K562 (cell line): ENCODE measurements around the gene PCNX3. TPM values are rescaled to one million over a fixed set of nuclear protein-coding genes. Genes with fewer than 3 reads are reported as not detected.

ENCODE experiments used
- ATAC-seq: fragments of 200-7000 bp; cut with Tn5 transposase; 3 replicates; pipeline ENCODE4 v1.9.1; 2020; ENCODE audit warnings: moderate library complexity
- BruUV-seq: library from RNA; stranded (reverse); fragments of 400-500 nt; replicated peaks from 2 replicates; lab custom pipeline; 2021; lab: Mats Ljungman, UMichigan
- CTCF ChIA-PET: fragments of 300-600 bp; formaldehyde crosslinking; extraction: SDS; loops from one replicate; lab custom pipeline; 2021; ENCODE audit warnings: low intra/inter-chr PET ratio; lab: Yijun Ruan, JAX
- POLR2A ChIA-PET: fragments of 300-600, 350-650 bp; sonication (Branson Sonifier 250); formaldehyde crosslinking; extraction: SDS; loops from one replicate; lab custom pipeline; 2021; ENCODE audit warnings: antibody characterized with exemption, inconsistent platforms; lab: Yijun Ruan, JAX
- DNase-seq, 4 experiments: peaks; one replicate each; pipeline versions ENCODE4 v3.0.0 to v3.0.0-alpha.2; 2011 to 2018; ENCODE audit warnings: low spot score in 3 of 4, mixed read lengths in 3 of 4; ENCODE audit errors: extremely low read depth in 1 of 4
- FAIRE-seq: peaks from 2 replicates; lab custom pipeline; 2011; peaks lifted over from hg19 to GRCh38; lab: Jason Lieb, UNC
- H2AFZ ChIP-seq: 2 replicates; pipeline ENCODE4 v1.6.0; 2011; ENCODE audit warnings: low read depth, low read length, control low read depth, inconsistent platforms
- H3K27ac ChIP-seq: fragments of 200-600 bp; 3 replicates; pipeline ENCODE4 v1.8.0; 2011; ENCODE audit warnings: low read depth, mild to moderate bottlenecking, control low read depth, inconsistent platforms, low read length, moderate library complexity, mixed read lengths; ENCODE audit errors: extremely low read depth
- H3K27me3 ChIP-seq, 2 experiments: fragments of 300-600 bp in 1 of 2; 2 replicates in 1 of 2; 3 replicates in 1 of 2; pipeline versions ENCODE4 v1.6.0 to v1.8.0; 2011; ENCODE audit warnings: inconsistent platforms in 2 of 2, low read length in 2 of 2, mild to moderate bottlenecking in 1 of 2, mixed read lengths in 1 of 2, moderate library complexity in 1 of 2; ENCODE audit not compliant: control insufficient read depth in 2 of 2, insufficient read depth in 2 of 2
- H3K36me3 ChIP-seq: fragments of 300-600 bp; 3 replicates; pipeline ENCODE4 v1.8.0; 2011; ENCODE audit warnings: mild to moderate bottlenecking, low read length, inconsistent platforms; ENCODE audit not compliant: control insufficient read depth, insufficient read depth
- H3K4me1 ChIP-seq, 2 experiments: fragments of 200-600 bp in 1 of 2; replicated peaks in 1 of 2; 2 replicates in 1 of 2; 3 replicates in 1 of 2; pipeline versions ENCODE4 v1.5.1 to v1.8.0; 2011; ENCODE audit warnings: inconsistent platforms in 2 of 2, low read length in 2 of 2, mild to moderate bottlenecking in 1 of 2, mixed read lengths in 1 of 2, moderate library complexity in 1 of 2; ENCODE audit not compliant: control insufficient read depth in 2 of 2, insufficient read depth in 2 of 2
- H3K4me2 ChIP-seq: 2 replicates; pipeline ENCODE4 v1.6.1; 2011; ENCODE audit warnings: low read length, control low read depth, inconsistent platforms, mixed read lengths; ENCODE audit not compliant: insufficient read depth
- H3K4me3 ChIP-seq: fragments of 200-600 bp; sonication (generic), shearing (Covaris generic); 2 replicates; pipeline ENCODE4 v1.5.1; 2016; ENCODE audit warnings: control low read depth, inconsistent platforms
- H3K79me2 ChIP-seq: fragments of 200-600 bp; 3 replicates; pipeline ENCODE4 v1.8.0; 2011; ENCODE audit warnings: low read length, inconsistent platforms; ENCODE audit not compliant: control insufficient read depth, insufficient read depth
- H3K9ac ChIP-seq, 2 experiments: 2 replicates each; pipeline versions ENCODE4 v1.6.0 to v1.6.1; 2011; ENCODE audit warnings: low read depth in 2 of 2, low read length in 2 of 2, control low read depth in 1 of 2, inconsistent platforms in 1 of 2, mild to moderate bottlenecking in 1 of 2, mixed read lengths in 1 of 2; ENCODE audit not compliant: insufficient read depth in 1 of 2
- H3K9me1 ChIP-seq: one replicate; pipeline ENCODE4 v1.6.0; 2011; ENCODE audit warnings: inconsistent platforms, mild to moderate bottlenecking, low read length, moderate library complexity; ENCODE audit not compliant: control insufficient read depth, insufficient read depth
- H3K9me3 ChIP-seq: replicated peaks from 2 replicates; pipeline ENCODE4 v1.5.1; 2011; ENCODE audit warnings: low read depth, low read length, inconsistent platforms; ENCODE audit not compliant: control insufficient read depth, insufficient read depth
- H4K20me1 ChIP-seq: replicated peaks from 2 replicates; pipeline ENCODE4 v1.6.1; 2011; ENCODE audit warnings: low read length, inconsistent platforms, mixed read lengths; ENCODE audit not compliant: control insufficient read depth, insufficient read depth
- BCOR ChIP-seq: fragments of 450-650 bp; IDR thresholded peaks from 2 replicates; pipeline ENCODE4 v1.6.1; 2016
- CBFA2T3 ChIP-seq: fragments of 450-650 bp; IDR thresholded peaks from 2 replicates; pipeline ENCODE4 v1.6.1; 2017
- CC2D1A ChIP-seq: fragments of 450-650 bp; IDR thresholded peaks from 2 replicates; pipeline ENCODE4 v1.6.1; 2017; ENCODE audit warnings: mild to moderate bottlenecking
- COPS2 ChIP-seq: fragments of 450-650 bp; conservative IDR thresholded peaks from 2 replicates; pipeline ENCODE4 v1.6.1; 2016; ENCODE audit warnings: mild to moderate bottlenecking, moderate library complexity
- EGR1 ChIP-seq: fragments of 450-650 bp; conservative IDR thresholded peaks from 2 replicates; pipeline ENCODE4 v1.6.1; 2017; ENCODE audit warnings: mild to moderate bottlenecking
- ESRRA ChIP-seq: fragments of 450-650 bp; IDR thresholded peaks from 2 replicates; pipeline ENCODE4 v1.6.1; 2014; ENCODE audit warnings: low read depth, mild to moderate bottlenecking, moderate library complexity, borderline replicate concordance
- FOXP1 ChIP-seq: sonication (generic); formaldehyde crosslinking; IDR thresholded peaks from 2 replicates; pipeline ENCODE4 v1.8.0; 2022; ENCODE audit warnings: mild to moderate bottlenecking, missing genetic modification reagents
- HNRNPK ChIP-seq: fragments of 200-400 bp; formaldehyde crosslinking; IDR thresholded peaks from one replicate; pipeline ENCODE4 v1.6.1; 2018; ENCODE audit warnings: mild to moderate bottlenecking, low read depth, low read length; ENCODE audit not compliant: poor library complexity, severe bottlenecking
- MCM5 ChIP-seq: fragments of 450-650 bp; IDR thresholded peaks from 2 replicates; pipeline ENCODE4 v1.6.1; 2016; ENCODE audit warnings: low read depth
- RBM25 ChIP-seq: fragments of 200-400 bp; formaldehyde crosslinking; IDR thresholded peaks from 2 replicates; pipeline ENCODE4 v1.6.1; 2018; ENCODE audit warnings: low read length, low read depth, moderate library complexity; ENCODE audit not compliant: severe bottlenecking
- SIX5 ChIP-seq, 2 experiments: IDR thresholded peaks; 2 replicates each; pipeline ENCODE4 v1.6.1; 2011; ENCODE audit warnings: low read length in 2 of 2, borderline replicate concordance in 1 of 2, low read depth in 1 of 2, mild to moderate bottlenecking in 1 of 2, moderate library complexity in 1 of 2; ENCODE audit not compliant: insufficient read depth in 1 of 2
- SMAD2 ChIP-seq: fragments of 150-350 bp; IDR thresholded peaks from 2 replicates; pipeline ENCODE4 v1.6.1; 2014; ENCODE audit warnings: low read depth, mild to moderate bottlenecking, low read length
- ZNF121 ChIP-seq: sonication (generic); formaldehyde crosslinking; conservative IDR thresholded peaks from 2 replicates; pipeline ENCODE4 v1.8.0; 2022; ENCODE audit warnings: missing genetic modification reagents
- ZNF217 ChIP-seq: sonication (generic); formaldehyde crosslinking; IDR thresholded peaks from 2 replicates; pipeline ENCODE4 v1.8.0; 2022; ENCODE audit warnings: mild to moderate bottlenecking, missing genetic modification reagents
- in situ Hi-C: fragments of 300-500 bp; cut with MboI; formaldehyde crosslinking; loops from 4 replicates; pipeline ENCODE4 v1.15.0; 2018; ENCODE audit warnings: inconsistent platforms, mixed read lengths
- intact Hi-C: fragments of 100-400 bp; cut with micrococcal nuclease; formaldehyde crosslinking; loops from 2 replicates; pipeline ENCODE4 v1.14.2; 2022
- polyA plus RNA-seq, 8 experiments: library from polyadenylated mRNA; depleted of rRNA in 4 of 8; stranded (reverse) in 5 of 8; unstranded in 3 of 8; fragments of >200 nt; fragmentation: Nextera tagmentation in 2 of 8; fragmentation: Illumina TruSeq in 1 of 8; extraction: Ambion mirVana in 2 of 8; extraction: Trizol in 1 of 8; gene quantifications; 2 replicates each; pipeline versions ENCODE4 v1.2.1 to v1.2.3, GENCODE V29; 2011 to 2014; ENCODE audit warnings: inconsistent platforms in 1 of 8, missing spikeins in 1 of 8
- total RNA-seq, 7 experiments: library from RNA; depleted of rRNA in 6 of 7; stranded (reverse); fragments of >200 nt in 6 of 7; fragmentation: Illumina TruSeq in 2 of 7; extraction: Trizol in 2 of 7; gene quantifications; 2 replicates each; pipeline versions ENCODE4 v1.2.1 to v1.2.3, GENCODE V29; 2011 to 2021; ENCODE audit warnings: low replicate concordance in 1 of 7
- TF ChIP-seq, protein P1 (sequence below): sonication (generic); formaldehyde crosslinking; IDR thresholded peaks from 2 replicates; pipeline ENCODE4 v1.8.1; 2023; ENCODE audit warnings: mild to moderate bottlenecking, missing genetic modification reagents

Gene PCNX3
- total and polyA plus RNA-seq, 9 of the 15 experiments (the other 6 are each of a cell fraction or from before 2014, with no cell fraction given): 0.11 to 47.8 (median 12.8) TPM

DNA sequence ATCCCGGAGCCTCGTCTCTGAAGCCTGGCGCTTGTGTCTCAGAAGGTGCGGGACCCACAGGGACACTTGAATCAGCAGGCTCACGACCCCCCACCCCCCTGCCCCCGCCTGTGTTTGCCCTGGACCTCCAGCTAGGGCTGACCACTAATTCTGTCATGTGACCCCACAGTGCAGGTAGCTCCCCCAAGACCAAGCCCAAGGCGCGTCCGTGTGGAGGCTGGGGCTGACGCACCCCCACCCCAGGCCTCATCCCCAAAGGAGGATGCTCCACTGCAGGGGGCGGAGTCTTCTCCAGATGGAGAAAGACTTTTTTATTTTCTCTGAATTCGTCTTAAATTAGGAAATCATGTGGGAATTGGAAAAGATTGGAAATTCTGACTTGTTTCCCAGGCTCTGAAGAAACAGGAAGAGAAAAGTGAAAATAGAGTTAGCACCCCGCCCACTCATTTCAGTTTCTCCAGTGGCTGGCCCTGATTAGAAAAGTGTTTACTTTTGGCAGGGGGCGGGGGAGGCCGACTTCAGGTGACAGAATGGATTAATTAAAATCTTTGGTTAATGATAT is 48.1 kb downstream of the PCNX3 start (continued):
- no peak for TF ChIP-seq ESRRA
- TF ChIP-seq EGR1: peak; percentile 94
- TF ChIP-seq CBFA2T3: peak; percentile 19; the same call in 1 of the 2 replicates

DNA sequence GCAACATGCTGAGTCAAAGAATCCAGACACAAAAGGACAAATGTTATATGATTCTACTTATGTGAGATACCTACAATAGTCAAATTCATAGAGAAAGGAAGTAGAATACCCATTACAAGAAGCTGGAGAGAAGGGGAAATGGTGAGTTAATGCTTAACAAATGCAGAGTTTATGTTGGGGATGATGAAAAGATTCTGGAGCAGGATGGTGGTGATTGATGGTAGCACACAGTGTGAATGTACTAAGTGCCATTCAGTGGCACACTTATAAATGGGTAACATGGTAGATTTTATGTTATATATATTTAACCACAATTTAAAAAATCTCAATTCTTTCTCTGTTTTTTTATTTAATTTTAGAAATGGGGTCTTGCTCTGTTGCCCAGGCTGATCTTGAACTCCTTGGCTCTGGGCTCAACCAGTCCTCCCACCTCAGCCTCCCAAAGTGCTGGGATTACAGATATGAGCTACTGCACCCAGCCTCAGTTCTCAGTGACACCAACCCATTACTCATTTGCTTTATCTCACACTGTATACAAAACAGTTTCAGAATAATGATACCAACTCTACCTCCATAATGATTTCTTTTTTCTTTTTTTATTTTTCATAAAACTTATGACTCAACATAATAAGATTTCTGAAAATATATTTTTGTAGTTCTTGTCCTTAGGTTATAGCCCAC is 56.7 kb downstream of the PCNX3 start:
- CTCF ChIA-PET: no interaction called here
- Histone ChIP-seq H4K20me1 (no peaks in the 10 kb centered on the region), H3K9ac (no peak overlapping the region), H3K79me2 (no peaks in the 10 kb centered on the region), H3K36me3 (no peaks in the 10 kb centered on the region), H3K9me3 (no peaks in the 10 kb centered on the region), H3K27me3 (no peaks in the 10 kb centered on the region), H3K4me1 (no peaks in the 10 kb centered on the region), H2AFZ (no peak overlapping the region), H3K4me2 (no peak overlapping the region), H3K9me1 (no peaks in the 10 kb centered on the region), H3K4me3 (no peak overlapping the region), H3K27ac (no peak overlapping the region)
- no TSS peak for BruUV-seq
- POLR2A ChIA-PET: interaction anchor here (0.8 to 1.0 kb wide), 2 partner anchors 9 to 13 kb away, joined by 3 read pairs; no protein-coding TSS in a partner anchor
- FAIRE-seq (no peak), ATAC-seq (no peak), DNase-seq (no peak)
- intact Hi-C loops: no loop called here
- in situ Hi-C loops: no loop called here
- TF ChIP-seq SIX5 (IDR thresholded peaks at IDR 0.05; ENCODE audit: borderline replicate concordance in 1 of 2, insufficient read depth in 1 of 2, low read depth in 1 of 2, low read length in 2 of 2) (no peak), MCM5 (no peak), HNRNPK (no peak), COPS2 (no peak), RBM25 (peak; percentile 30), ZNF217 (no peak), BCOR (peak; percentile 7; the same call in 1 of the 2 replicates), CC2D1A (no peak), ZNF121 (CRISPR knock-in tag) (peak; percentile 86), SMAD2 (no peak), FOXP1 (no peak)
- TF ChIP-seq, protein P1, sequence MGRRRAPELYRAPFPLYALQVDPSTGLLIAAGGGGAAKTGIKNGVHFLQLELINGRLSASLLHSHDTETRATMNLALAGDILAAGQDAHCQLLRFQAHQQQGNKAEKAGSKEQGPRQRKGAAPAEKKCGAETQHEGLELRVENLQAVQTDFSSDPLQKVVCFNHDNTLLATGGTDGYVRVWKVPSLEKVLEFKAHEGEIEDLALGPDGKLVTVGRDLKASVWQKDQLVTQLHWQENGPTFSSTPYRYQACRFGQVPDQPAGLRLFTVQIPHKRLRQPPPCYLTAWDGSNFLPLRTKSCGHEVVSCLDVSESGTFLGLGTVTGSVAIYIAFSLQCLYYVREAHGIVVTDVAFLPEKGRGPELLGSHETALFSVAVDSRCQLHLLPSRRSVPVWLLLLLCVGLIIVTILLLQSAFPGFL (CRISPR knock-in tag): no peak
